ENCODE data around the gene STARD3. TPM values are rescaled to one million over a fixed set of nuclear protein-coding genes. Genes with fewer than 3 reads are reported as not detected.

The STARD3 gene
- total RNA-seq, 1 experiment from 2014 or later = 47.7 TPM

- intact Hi-C loops (cut with micrococcal nuclease; ENCODE audit: unreplicated experiment) = no loop called here
- ChIA-PET CTCF (interaction anchor here (0.7 kb wide), 1 partner anchor 411 kb away, joined by 11 read pairs; no protein-coding TSS in a partner anchor), POLR2A (ENCODE audit: unreplicated experiment) (no interaction called here)
- Histone ChIP-seq H3K27me3 (ENCODE audit: insufficient read depth, low read depth) (no peaks in the 10 kb centered on the region), H3K4me3 (no peak overlapping the region), H3K4me1 (replicated peaks; ENCODE audit: insufficient read depth) (peaks cover 26% of the 10 kb centered on the region), H4K20me1 (ENCODE audit: insufficient read depth) (no peaks in the 10 kb centered on the region), H3F3A (ENCODE audit: insufficient read depth, low read depth) (peaks cover 22% of the 10 kb centered on the region; the same call in 1 of the 2 replicates), H3K27ac (no peak overlapping the region), H3K9me2 (ENCODE audit: insufficient read depth) (no peaks in the 10 kb centered on the region), H3K4me2 (no peak overlapping the region), H2AFZ (no peak overlapping the region), H3K9me3 (ENCODE audit: insufficient read depth, low read depth) (no peaks in the 10 kb centered on the region), H3K36me3 (ENCODE audit: low read depth) (no peaks in the 10 kb centered on the region), H3K79me2 (ENCODE audit: low read depth) (no peaks in the 10 kb centered on the region)
- DNase-seq = no peak
- TF ChIP-seq CTCF (conservative IDR thresholded peaks at IDR 0.05) (no peak), EZH2 (IDR thresholded peaks at IDR 0.05; ENCODE audit: low read depth) (no peak)
- no TSS peak for BruUV-seq (replicated peaks)
These were observed 9.8 kb upstream of the STARD3 start for GRCh38 chr17:39627047-39627711.

- no peak for DNase-seq
- peaks cover 14% of the 10 kb centered on the region; the same call in 1 of the 2 replicates for H3F3A ChIP-seq (ENCODE audit: insufficient read depth, low read depth)
- H3K4me1 ChIP-seq (replicated peaks; ENCODE audit: insufficient read depth) = peaks cover 34% of the 10 kb centered on the region
- no peaks in the 10 kb centered on the region for H3K79me2 ChIP-seq (ENCODE audit: low read depth)
- H3K9me3 ChIP-seq (ENCODE audit: insufficient read depth, low read depth) = no peaks in the 10 kb centered on the region
- no TSS peak for BruUV-seq (replicated peaks)
- no peak overlapping the region for H3K4me3 ChIP-seq
- no peaks in the 10 kb centered on the region for H3K9me2 ChIP-seq (ENCODE audit: insufficient read depth)
- H4K20me1 ChIP-seq (ENCODE audit: insufficient read depth) = no peaks in the 10 kb centered on the region
- no peaks in the 10 kb centered on the region for H3K36me3 ChIP-seq (ENCODE audit: low read depth)
- no peaks in the 10 kb centered on the region for H3K27me3 ChIP-seq (ENCODE audit: insufficient read depth, low read depth)
- ChIA-PET POLR2A (ENCODE audit: unreplicated experiment) (interaction anchor here (0.6 kb wide), 2 partner anchors 7 to 368 kb away, joined by 4 read pairs; no protein-coding TSS in a partner anchor), CTCF (interaction anchor here (0.7 kb wide), 1 partner anchor 412 kb away, joined by 11 read pairs; no protein-coding TSS in a partner anchor)
- no peak overlapping the region for H3K27ac ChIP-seq
- TF ChIP-seq CTCF (conservative IDR thresholded peaks at IDR 0.05) = no peak
- no peak for TF ChIP-seq EZH2 (IDR thresholded peaks at IDR 0.05; ENCODE audit: low read depth)
- no peak overlapping the region for H2AFZ ChIP-seq
- H3K4me2 ChIP-seq = no peak overlapping the region
- intact Hi-C loops (cut with micrococcal nuclease; ENCODE audit: unreplicated experiment) = no loop called here
These were observed 9.0 kb upstream of the STARD3 start for GRCh38 chr17:39627712-39628516.

- Histone ChIP-seq H3K27me3 (ENCODE audit: insufficient read depth, low read depth) (no peaks in the 10 kb centered on the region), H3K4me1 (replicated peaks; ENCODE audit: insufficient read depth) (peaks cover 25% of the 10 kb centered on the region), H2AFZ (no peak overlapping the region), H3K9me3 (ENCODE audit: insufficient read depth, low read depth) (no peaks in the 10 kb centered on the region), H3K4me2 (no peak overlapping the region), H3K4me3 (no peak overlapping the region), H4K20me1 (ENCODE audit: insufficient read depth) (no peaks in the 10 kb centered on the region), H3K27ac (no peak overlapping the region), H3K9me2 (ENCODE audit: insufficient read depth) (no peaks in the 10 kb centered on the region), H3K79me2 (ENCODE audit: low read depth) (no peaks in the 10 kb centered on the region), H3K36me3 (ENCODE audit: low read depth) (no peaks in the 10 kb centered on the region), H3F3A (ENCODE audit: insufficient read depth, low read depth) (peaks cover 9% of the 10 kb centered on the region; the same call in 1 of the 2 replicates)
- DNase-seq = no peak
- no TSS peak for BruUV-seq (replicated peaks)
- no peak for TF ChIP-seq EZH2 (IDR thresholded peaks at IDR 0.05; ENCODE audit: low read depth)
- no peak for TF ChIP-seq CTCF (conservative IDR thresholded peaks at IDR 0.05)
- POLR2A ChIA-PET (ENCODE audit: unreplicated experiment) = no interaction called here
- intact Hi-C loops (cut with micrococcal nuclease; ENCODE audit: unreplicated experiment) = no loop called here
- CTCF ChIA-PET = no interaction called here
These were observed 8.1 kb upstream of the STARD3 start for GRCh38 chr17:39628655-39629493.

All from PC-9 (cell line).